ENCODE data around the gene ERVH48-1.
"Not testable (repeated sequence)": the region's sequence is repeated elsewhere in the genome, so short reads cannot be mapped to it uniquely, and the experiment has no call there.

ERVH48-1 gene

GRCh38 chr21:42925114-42925926, at the start of gene ERVH48-1:
TSS of gene ERVH48-1 (minus strand) at chr21:42925630. CDS start at chr21:42919006, 6,624 bp downstream.
- no peak for DNase-seq (ENCODE audit: low read depth)

DNA sequence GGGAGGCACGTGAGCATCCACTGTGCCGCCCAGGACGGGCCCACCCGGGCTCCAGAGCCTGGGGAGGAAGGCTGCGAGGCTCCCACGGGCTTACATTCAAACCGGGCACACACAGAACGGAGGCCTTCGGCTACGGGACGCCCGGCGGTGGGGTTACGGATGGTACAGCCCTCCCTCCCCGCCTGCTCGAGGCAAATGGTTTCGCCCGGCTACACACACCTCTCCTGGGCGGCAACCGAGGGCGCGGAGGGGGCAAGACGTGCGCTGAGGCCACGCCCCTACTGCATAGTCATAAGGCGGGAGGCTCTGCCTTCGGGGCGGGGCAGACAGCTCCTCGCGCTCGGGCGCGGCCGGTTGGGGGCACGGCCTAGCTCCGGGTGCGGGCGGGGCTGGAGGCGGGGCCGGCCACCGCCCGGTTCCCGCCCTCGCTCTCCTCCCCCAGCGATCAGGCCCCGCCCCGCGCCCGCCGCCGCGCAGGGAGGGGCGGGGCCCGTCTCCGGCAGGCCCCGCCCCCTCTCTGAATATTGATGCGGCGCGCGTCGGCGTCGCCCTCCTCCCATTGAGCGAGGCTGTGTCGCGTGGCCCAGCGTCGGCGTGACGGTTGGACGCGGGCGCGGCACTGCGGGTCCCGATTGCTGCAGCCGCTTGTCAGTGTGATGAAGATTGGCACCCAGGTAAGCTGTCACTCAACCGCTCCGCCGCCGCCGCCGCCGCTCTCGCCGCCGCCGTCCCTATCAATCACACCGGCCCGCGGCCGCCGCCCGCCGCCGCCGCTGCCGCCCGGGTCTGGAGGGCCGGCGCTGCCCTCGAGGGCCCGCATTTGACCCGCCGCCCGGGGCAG, 48.8 kb upstream of the ERVH48-1 start, which contains the start of gene PKNOX1:
Gene PKNOX1 (plus strand): TSS at position 572 of the 841 bp plus-strand sequence. CDS start 29,820 bp downstream, outside the sequence.
- DNase-seq (ENCODE audit: low read depth) = peak; percentile 99

GRCh38 chr21:42973309-42973990, 48.0 kb upstream of the ERVH48-1 start:
- DNase-seq (ENCODE audit: low read depth) = no peak

DNA sequence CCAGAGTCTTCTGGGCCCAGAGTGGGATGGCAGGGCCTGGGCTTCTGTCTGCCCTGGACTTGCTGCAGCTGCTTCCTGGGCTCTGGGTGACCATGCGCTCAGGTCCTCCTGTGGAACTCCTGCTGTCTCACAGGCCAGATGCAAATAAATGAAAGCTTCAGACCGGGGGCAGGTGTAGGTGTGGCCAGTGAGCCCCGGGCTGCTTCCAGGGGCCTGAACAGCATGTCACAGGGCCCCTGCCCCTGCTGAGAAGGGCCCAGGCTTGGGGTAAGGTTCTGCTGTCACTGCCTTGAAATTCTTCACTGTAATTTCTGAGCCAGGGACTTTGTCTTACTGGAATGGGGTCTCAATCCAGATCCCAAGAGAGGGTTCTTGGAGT, 46.5 kb upstream of the ERVH48-1 start:
- no peak for DNase-seq (ENCODE audit: low read depth)

GRCh38 chr21:42970946-42971653, 45.7 kb upstream of the ERVH48-1 start:
- no peak for DNase-seq (ENCODE audit: low read depth)

DNA sequence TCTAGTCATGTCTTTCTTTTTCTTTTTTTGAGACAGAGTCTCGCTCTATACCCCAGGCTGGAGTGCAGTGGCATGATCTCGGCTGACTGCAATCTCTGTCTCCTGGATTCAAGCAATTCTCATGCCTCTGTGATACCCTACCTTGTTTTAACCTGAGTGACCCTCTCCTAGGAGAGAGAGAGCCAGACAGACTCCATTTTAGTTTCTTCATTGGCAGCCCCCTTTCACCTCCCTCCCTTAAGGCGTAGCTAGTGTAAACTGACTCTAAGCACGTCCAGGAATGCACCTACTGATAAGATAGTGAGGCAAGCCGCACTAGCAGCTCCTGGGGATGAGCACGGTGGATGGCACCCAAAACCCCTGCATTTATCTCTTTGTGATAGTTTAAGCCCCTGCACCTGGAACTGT, 43.8 kb upstream of the ERVH48-1 start:
- no peak for DNase-seq (ENCODE audit: low read depth)

DNA sequence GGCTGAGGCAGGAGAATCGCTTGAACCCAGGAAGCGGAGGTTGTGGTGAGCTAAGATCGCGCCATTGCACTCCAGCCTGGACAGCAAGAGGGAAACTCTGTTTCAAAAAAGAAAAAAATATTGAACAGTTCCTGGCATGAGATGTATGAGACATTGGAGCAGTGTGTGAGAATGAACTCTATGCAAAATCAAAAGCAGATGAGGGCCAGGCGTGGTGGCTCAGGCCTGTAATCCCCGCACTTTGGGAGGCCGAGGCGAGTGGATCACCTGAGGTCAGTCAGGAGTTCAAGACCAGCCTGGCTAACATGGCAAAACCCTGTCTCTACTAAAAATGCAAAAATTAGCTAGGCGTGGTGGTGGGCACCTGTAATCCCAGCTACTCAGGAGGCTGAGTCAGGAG, 42.2 kb upstream of the ERVH48-1 start:
- not testable (repeated sequence) for DNase-seq (ENCODE audit: low read depth)

- no peak for DNase-seq (ENCODE audit: low read depth)
Measured at GRCh38 chr21:42965211-42965560, 39.8 kb upstream of the ERVH48-1 start.

GRCh38 chr21:42964546-42965210, 39.2 kb upstream of the ERVH48-1 start:
- DNase-seq (ENCODE audit: low read depth) = no peak

DNA sequence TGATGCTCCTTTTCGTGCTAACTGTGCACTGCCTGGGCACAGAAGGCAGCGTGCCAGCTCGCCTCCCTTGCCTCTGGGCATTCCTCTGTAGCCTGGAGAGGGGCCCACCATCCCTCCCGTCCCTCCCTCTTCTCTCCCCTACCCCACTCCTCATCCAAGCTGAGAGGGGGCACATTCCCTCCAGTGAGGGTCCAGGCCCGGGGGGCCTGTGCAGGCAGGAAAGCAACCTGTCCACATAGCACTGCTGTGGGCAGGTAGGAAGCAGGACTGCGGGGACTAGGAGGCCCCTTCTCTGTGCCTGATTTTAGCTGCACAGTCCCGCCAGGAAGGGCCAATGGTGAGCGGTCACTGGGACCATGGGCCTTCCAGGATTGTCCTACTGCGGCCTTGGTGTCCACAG, 38.7 kb upstream of the ERVH48-1 start:
- DNase-seq (ENCODE audit: low read depth) = no peak

GRCh38 chr21:42962380-42963007, 37.1 kb upstream of the ERVH48-1 start:
- DNase-seq (ENCODE audit: low read depth) = no peak

DNA sequence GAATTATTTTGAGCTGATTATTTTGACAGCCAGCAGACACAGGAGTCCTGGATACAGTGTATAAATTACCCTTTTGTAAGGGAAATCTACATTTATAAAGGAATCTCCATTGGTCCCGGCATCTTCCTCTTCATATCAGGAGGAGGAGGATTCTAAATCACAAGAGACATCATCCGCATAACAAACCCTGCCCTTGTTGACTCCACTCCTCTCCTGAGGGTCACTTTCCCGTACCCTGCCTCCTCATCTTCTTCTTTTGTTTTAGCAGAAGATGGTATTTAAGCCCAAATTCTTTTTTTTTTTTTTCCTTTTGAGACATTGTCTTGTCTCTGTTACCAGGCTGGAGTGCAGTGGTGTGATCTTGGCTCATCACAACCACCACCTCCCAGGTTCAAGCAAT, 34.3 kb upstream of the ERVH48-1 start:
- no peak for DNase-seq (ENCODE audit: low read depth)

GRCh38 chr21:42958122-42958521, 32.7 kb upstream of the ERVH48-1 start:
- DNase-seq (ENCODE audit: low read depth) = not testable (repeated sequence)

DNA sequence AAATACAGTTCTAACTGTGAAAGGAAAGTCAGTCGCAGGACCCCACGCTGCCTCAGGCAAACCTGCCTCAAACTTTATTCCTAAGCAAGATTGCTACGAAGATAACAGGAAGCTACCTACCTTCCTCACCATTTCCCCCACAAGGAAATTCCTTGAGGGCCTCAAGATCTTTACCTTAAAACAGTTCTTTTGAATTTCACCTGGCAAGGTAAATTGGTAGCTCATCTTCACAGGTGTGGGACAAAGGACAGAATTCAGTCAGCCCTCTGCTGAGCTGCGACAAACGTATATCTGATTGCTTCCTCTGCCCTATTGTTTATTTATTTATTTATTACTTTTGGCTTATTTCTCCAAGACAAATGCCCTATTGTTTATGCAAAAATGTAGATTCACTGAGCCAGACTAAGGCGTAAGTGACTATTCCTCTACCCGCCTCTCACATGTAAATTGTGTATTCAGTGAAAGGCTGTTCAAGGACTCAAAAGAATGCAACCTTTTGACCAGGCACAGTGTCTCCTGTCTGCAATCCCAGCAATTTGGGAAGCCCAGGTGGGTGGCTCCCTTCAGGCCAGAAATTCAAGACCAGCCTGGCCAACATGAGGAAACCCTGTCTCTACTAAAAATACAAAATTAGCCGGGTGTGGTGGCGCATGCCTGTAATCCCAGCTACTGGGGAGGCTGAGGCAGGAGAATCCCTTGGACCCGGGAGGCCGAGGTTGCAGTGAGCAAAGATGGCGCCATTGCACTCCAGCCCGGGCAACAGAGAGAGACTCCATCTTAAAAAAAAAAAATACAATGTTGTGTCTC, 31.6 kb upstream of the ERVH48-1 start:
- DNase-seq (ENCODE audit: low read depth) = no peak

DNA sequence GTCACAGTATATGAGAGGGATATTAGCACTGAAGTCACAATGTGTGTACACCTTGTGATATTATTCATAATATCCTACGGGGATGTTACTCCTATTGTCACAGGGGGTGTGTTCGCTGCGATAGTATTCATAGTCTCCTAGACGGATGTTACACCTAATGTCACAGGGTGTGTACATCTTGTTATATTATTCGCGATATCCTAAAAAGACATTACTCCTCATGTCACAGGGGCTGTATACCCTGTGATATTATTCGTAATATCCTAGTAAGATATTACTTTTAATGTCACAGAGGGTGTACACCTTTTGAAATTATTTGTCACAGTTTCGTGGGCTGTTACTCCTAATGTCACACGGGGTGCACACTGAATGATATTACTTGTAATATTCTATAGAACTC, 25.8 kb upstream of the ERVH48-1 start:
- not testable (repeated sequence) for DNase-seq (ENCODE audit: low read depth)

DNA sequence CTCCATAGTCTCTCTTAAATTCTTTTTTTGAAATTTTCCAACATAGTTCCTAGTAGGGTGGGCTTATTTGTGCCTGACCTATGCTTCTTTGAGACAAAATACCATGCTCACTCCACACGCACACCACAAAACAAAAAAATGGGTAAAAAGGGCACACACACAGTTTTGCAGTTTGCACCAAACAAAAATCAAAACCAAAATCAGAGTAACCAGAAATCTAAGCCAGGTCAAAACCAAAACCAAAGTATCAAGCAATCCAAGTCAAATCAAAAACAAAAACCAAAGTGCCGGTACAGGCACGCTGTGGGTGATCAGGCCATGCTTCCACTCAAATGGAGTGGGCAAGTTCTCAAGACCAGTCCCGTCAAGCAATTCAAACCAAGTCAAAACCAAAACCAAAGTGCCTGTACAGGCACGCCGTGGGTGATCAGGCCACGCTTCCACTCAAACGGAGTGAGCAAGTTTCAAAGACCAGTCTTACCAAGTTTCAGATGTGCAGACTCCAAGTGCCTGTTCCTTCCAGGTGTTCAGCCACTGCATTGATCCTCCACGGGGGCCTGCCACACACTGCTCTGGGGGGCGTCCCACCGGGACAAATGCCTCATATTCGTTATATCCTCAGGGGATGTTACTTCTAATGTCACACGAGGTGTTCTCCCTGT, 23.8 kb upstream of the ERVH48-1 start:
- DNase-seq (ENCODE audit: low read depth) = not testable (repeated sequence)

GRCh38 chr21:42942244-42942643, 16.8 kb upstream of the ERVH48-1 start:
- DNase-seq (ENCODE audit: low read depth) = no peak

GRCh38 chr21:42941696-42942085, 16.3 kb upstream of the ERVH48-1 start:
- no peak for DNase-seq (ENCODE audit: low read depth)

Data from activated T-cell treated with anti-CD3 and anti-CD28 coated beads for 48 hours (primary cell).